ENCODE results near the gene PPBP. TPM values are rescaled to one million over a fixed set of nuclear protein-coding genes. Genes with fewer than 3 reads are reported as not detected.
"Not testable (repeated sequence)": the region's sequence is repeated elsewhere in the genome, so short reads cannot be mapped to it uniquely, and the experiment has no call there.

The PPBP gene
- total RNA-seq, 1 donor from 2014 or later = not detected

GRCh38 chr4:73970945-73971344, 17.0 kb downstream of the PPBP start:
- no peak overlapping the region for H3K27ac Mint-ChIP-seq (ENCODE audit: unreplicated experiment)
- H3K27me3 Mint-ChIP-seq (ENCODE audit: unreplicated experiment) = peaks cover 2% of the 10 kb centered on the region
- DNase-seq = no peak
- H3K36me3 Mint-ChIP-seq (ENCODE audit: unreplicated experiment) = no peaks in the 10 kb centered on the region
- no peak overlapping the region for H3K4me3 Mint-ChIP-seq (ENCODE audit: unreplicated experiment)
- peaks cover 2% of the 10 kb centered on the region for H3K9me3 Mint-ChIP-seq (ENCODE audit: unreplicated experiment)
- no peaks in the 10 kb centered on the region for H3K4me1 Mint-ChIP-seq (ENCODE audit: low read depth, unreplicated experiment)
- TF ChIP-seq CTCF (IDR thresholded peaks at IDR 0.05; ENCODE audit: partially characterized antibody, unreplicated experiment) = no peak

- Mint-ChIP-seq H3K27me3 (ENCODE audit: unreplicated experiment) (peaks cover 2% of the 10 kb centered on the region), H3K9me3 (ENCODE audit: unreplicated experiment) (peaks cover 2% of the 10 kb centered on the region), H3K4me3 (ENCODE audit: unreplicated experiment) (no peak overlapping the region), H3K27ac (ENCODE audit: unreplicated experiment) (no peak overlapping the region), H3K36me3 (ENCODE audit: unreplicated experiment) (no peaks in the 10 kb centered on the region), H3K4me1 (ENCODE audit: low read depth, unreplicated experiment) (no peaks in the 10 kb centered on the region)
- DNase-seq = no peak
- no peak for TF ChIP-seq CTCF (IDR thresholded peaks at IDR 0.05; ENCODE audit: partially characterized antibody, unreplicated experiment)
Observed at GRCh38 chr4:73970011-73970410, 18.0 kb downstream of the PPBP start.

- H3K36me3 Mint-ChIP-seq (ENCODE audit: unreplicated experiment) = no peaks in the 10 kb centered on the region
- no peaks in the 10 kb centered on the region for H3K4me1 Mint-ChIP-seq (ENCODE audit: low read depth, unreplicated experiment)
- H3K9me3 Mint-ChIP-seq (ENCODE audit: unreplicated experiment) = peaks cover 2% of the 10 kb centered on the region
Observed at GRCh38 chr4:73967866-73968265, 20.1 kb downstream of the PPBP start.

GRCh38 chr4:73964862-73965611, 23.0 kb downstream of the PPBP start:
- H3K4me3 Mint-ChIP-seq (ENCODE audit: unreplicated experiment) = no peak overlapping the region
- peaks cover 2% of the 10 kb centered on the region for H3K27me3 Mint-ChIP-seq (ENCODE audit: unreplicated experiment)
- peaks cover 2% of the 10 kb centered on the region for H3K9me3 Mint-ChIP-seq (ENCODE audit: unreplicated experiment)
- DNase-seq = peak; percentile 47
- TF ChIP-seq CTCF (IDR thresholded peaks at IDR 0.05; ENCODE audit: partially characterized antibody, unreplicated experiment) = peak; percentile 28
- no peaks in the 10 kb centered on the region for H3K36me3 Mint-ChIP-seq (ENCODE audit: unreplicated experiment)
- no peak overlapping the region for H3K27ac Mint-ChIP-seq (ENCODE audit: unreplicated experiment)
- H3K4me1 Mint-ChIP-seq (ENCODE audit: low read depth, unreplicated experiment) = no peaks in the 10 kb centered on the region

More at GRCh38 chr4:73967866-73968265, 20.1 kb downstream of the PPBP start:
- TF ChIP-seq CTCF (IDR thresholded peaks at IDR 0.05; ENCODE audit: partially characterized antibody, unreplicated experiment) = no peak
- H3K27ac Mint-ChIP-seq (ENCODE audit: unreplicated experiment) = no peak overlapping the region
- DNase-seq = no peak
- peaks cover 2% of the 10 kb centered on the region for H3K27me3 Mint-ChIP-seq (ENCODE audit: unreplicated experiment)
- no peak overlapping the region for H3K4me3 Mint-ChIP-seq (ENCODE audit: unreplicated experiment)

- Mint-ChIP-seq H3K27me3 (ENCODE audit: unreplicated experiment) (no peaks in the 10 kb centered on the region), H3K9me3 (ENCODE audit: unreplicated experiment) (no peaks in the 10 kb centered on the region), H3K36me3 (ENCODE audit: unreplicated experiment) (no peaks in the 10 kb centered on the region), H3K4me3 (ENCODE audit: unreplicated experiment) (no peak overlapping the region), H3K27ac (ENCODE audit: unreplicated experiment) (no peak overlapping the region), H3K4me1 (ENCODE audit: low read depth, unreplicated experiment) (no peaks in the 10 kb centered on the region)
- DNase-seq = no peak
- TF ChIP-seq CTCF (IDR thresholded peaks at IDR 0.05; ENCODE audit: partially characterized antibody, unreplicated experiment) = no peak
Observed at GRCh38 chr4:73962724-73963123, 25.3 kb downstream of the PPBP start.

- not testable (repeated sequence) for H3K27ac Mint-ChIP-seq (ENCODE audit: unreplicated experiment); H3K9me3 Mint-ChIP-seq (ENCODE audit: unreplicated experiment); H3K4me3 Mint-ChIP-seq (ENCODE audit: unreplicated experiment); H3K4me1 Mint-ChIP-seq (ENCODE audit: low read depth, unreplicated experiment); H3K27me3 Mint-ChIP-seq (ENCODE audit: unreplicated experiment); H3K36me3 Mint-ChIP-seq (ENCODE audit: unreplicated experiment); DNase-seq
Observed at GRCh38 chr4:73959041-73959440, 28.9 kb downstream of the PPBP start.
